Measurements from ENCODE around the gene TRAK1. TPM values are rescaled to one million over a fixed set of nuclear protein-coding genes. Genes with fewer than 3 reads are reported as not detected.

The TRAK1 gene
- polyA plus RNA-seq, 3 donors, result 6.6 to 40.8 (median 7.0) TPM

GRCh38 chr3:42214565-42215283, 123.6 kb downstream of the TRAK1 start:
- TF ChIP-seq CTCF (IDR thresholded peaks at IDR 0.05), result no peak
- intact Hi-C loops (cut with micrococcal nuclease), result no loop called here
- Mint-ChIP-seq H3K27me3 (ENCODE audit: low read depth in 3 of 3) (no peaks in the 10 kb centered on the region), H3K36me3 (peaks cover 77 to 95% of the 10 kb centered on the region in 2 donors), H3K4me1 (peaks cover 2% of the 10 kb centered on the region), H3K4me3 (no peak overlapping the region), H3K9me3 (no peaks in the 10 kb centered on the region), H3K27ac (no peak overlapping the region)
- WGBS (ENCODE audit: insufficient coverage), result 82% methylated on average over 3 of the region's 8 CpGs
- Histone ChIP-seq H3K4me3 (replicated peaks in 1 of 3; ENCODE audit: low read depth in 2 of 3, low read length in 3 of 3) (no peak overlapping the region), H3K9me3 (replicated peaks in 1 of 2; ENCODE audit: control insufficient read depth in 1 of 2, insufficient read depth in 1 of 2, low read length in 2 of 2) (no peaks in the 10 kb centered on the region), H4K20me1 (ENCODE audit: insufficient read depth, low read length) (no peaks in the 10 kb centered on the region), H3K27ac (ENCODE audit: low read depth in 1 of 2, low read length in 2 of 2) (no peak overlapping the region), H3K27me3 (ENCODE audit: control insufficient read depth in 2 of 2, insufficient read depth in 2 of 2, low read length in 2 of 2) (no peaks in the 10 kb centered on the region), H2AFZ (ENCODE audit: insufficient read depth, low read depth, low read length, poor library complexity, severe bottlenecking) (no peak overlapping the region), H3K79me2 (ENCODE audit: insufficient read depth, low read length) (no peaks in the 10 kb centered on the region), H3K4me2 (replicated peaks; ENCODE audit: extremely low read depth, low read length, poor library complexity, severe bottlenecking) (no peak overlapping the region), H3K36me3 (replicated peaks in 1 of 2; ENCODE audit: control insufficient read depth in 1 of 2, insufficient read depth in 2 of 2, low read length in 2 of 2) (peaks cover 52 to 94% of the 10 kb centered on the region in 2 donors), H3K9ac (ENCODE audit: insufficient read depth, low read length, poor library complexity, severe bottlenecking) (no peak overlapping the region), H3K4me1 (ENCODE audit: control insufficient read depth in 1 of 2, insufficient read depth in 2 of 2, low read length in 2 of 2) (no peaks in the 10 kb centered on the region)
- no peak for DNase-seq

- no peak for TF ChIP-seq CTCF (IDR thresholded peaks at IDR 0.05)
- Histone ChIP-seq H3K27me3 (ENCODE audit: control insufficient read depth in 2 of 2, insufficient read depth in 2 of 2, low read length in 2 of 2) (no peaks in the 10 kb centered on the region), H3K4me3 (replicated peaks in 1 of 3; ENCODE audit: low read depth in 2 of 3, low read length in 3 of 3) (no peak overlapping the region), H3K27ac (ENCODE audit: low read depth in 1 of 2, low read length in 2 of 2) (no peak overlapping the region), H3K4me2 (replicated peaks; ENCODE audit: extremely low read depth, low read length, poor library complexity, severe bottlenecking) (no peak overlapping the region), H2AFZ (ENCODE audit: insufficient read depth, low read depth, low read length, poor library complexity, severe bottlenecking) (no peak overlapping the region), H4K20me1 (ENCODE audit: insufficient read depth, low read length) (no peaks in the 10 kb centered on the region), H3K9me3 (replicated peaks in 1 of 2; ENCODE audit: control insufficient read depth in 1 of 2, insufficient read depth in 1 of 2, low read length in 2 of 2) (no peaks in the 10 kb centered on the region), H3K36me3 (replicated peaks in 1 of 2; ENCODE audit: control insufficient read depth in 1 of 2, insufficient read depth in 2 of 2, low read length in 2 of 2) (peaks cover 54 to 94% of the 10 kb centered on the region in 2 donors), H3K79me2 (ENCODE audit: insufficient read depth, low read length) (no peaks in the 10 kb centered on the region), H3K9ac (ENCODE audit: insufficient read depth, low read length, poor library complexity, severe bottlenecking) (no peak overlapping the region), H3K4me1 (ENCODE audit: control insufficient read depth in 1 of 2, insufficient read depth in 2 of 2, low read length in 2 of 2) (no peaks in the 10 kb centered on the region)
- Mint-ChIP-seq H3K9me3 (no peaks in the 10 kb centered on the region), H3K27ac (peak overlapping the region in 1 of 7 donors; percentile 52), H3K4me3 (no peak overlapping the region), H3K36me3 (peaks cover 77 to 95% of the 10 kb centered on the region in 2 donors), H3K27me3 (ENCODE audit: low read depth in 3 of 3) (no peaks in the 10 kb centered on the region), H3K4me1 (peaks cover 2% of the 10 kb centered on the region)
- intact Hi-C loops (cut with micrococcal nuclease), result no loop called here
- no CpG with 5 or more reads among the region's 4 CpGs for WGBS (ENCODE audit: insufficient coverage)
- DNase-seq, result no peak
Observed at GRCh38 chr3:42216302-42216701, 125.1 kb downstream of the TRAK1 start.

All from CD14-positive monocyte (primary cell).